ENCODE results near the gene KCNH8.
"Not testable (repeated sequence)": the region's sequence is repeated elsewhere in the genome, so short reads cannot be mapped to it uniquely, and the experiment has no call there.

Gene KCNH8

GRCh38 chr3:19147905-19148767 lies at the start of gene KCNH8:
Gene KCNH8, plus strand, starts transcription at chr3:19148510. Its CDS starts 210 bp downstream, at chr3:19148720.
- no peak for DNase-seq

- DNase-seq = not testable (repeated sequence)
Observed at GRCh38 chr3:19102654-19103290, 45.5 kb upstream of the KCNH8 start.

GRCh38 chr3:19103510-19103909 lies 44.8 kb upstream of the KCNH8 start:
- DNase-seq = no peak

GRCh38 chr3:19104459-19104858 lies 43.9 kb upstream of the KCNH8 start:
- DNase-seq = no peak

GRCh38 chr3:19105826-19106225 lies 42.5 kb upstream of the KCNH8 start:
- no peak for DNase-seq

- DNase-seq = no peak
Observed at GRCh38 chr3:19106307-19106706, 42.0 kb upstream of the KCNH8 start.

GRCh38 chr3:19107719-19108118 lies 40.6 kb upstream of the KCNH8 start:
- DNase-seq = no peak

- DNase-seq = no peak
Observed at GRCh38 chr3:19110335-19110895, 37.9 kb upstream of the KCNH8 start.

- no peak for DNase-seq
Observed at GRCh38 chr3:19114461-19114860, 33.8 kb upstream of the KCNH8 start.

GRCh38 chr3:19116239-19116638 lies 32.1 kb upstream of the KCNH8 start:
- DNase-seq = no peak

GRCh38 chr3:19124752-19125151 lies 23.6 kb upstream of the KCNH8 start:
- DNase-seq = no peak

GRCh38 chr3:19139863-19140262 lies 8.4 kb upstream of the KCNH8 start:
- no peak for DNase-seq

GRCh38 chr3:19146685-19147650 lies 1.3 kb upstream of the KCNH8 start:
- peak; percentile 23 for DNase-seq

- DNase-seq = no peak
Observed at GRCh38 chr3:19148768-19149091, 420 bp downstream of the KCNH8 start.

- DNase-seq = peak; percentile 36
Observed at GRCh38 chr3:19149368-19149767, 1.1 kb downstream of the KCNH8 start.

GRCh38 chr3:19151171-19151570 lies 2.9 kb downstream of the KCNH8 start:
- no peak for DNase-seq

GRCh38 chr3:19154693-19155250 lies 6.5 kb downstream of the KCNH8 start:
- no peak for DNase-seq

- no peak for DNase-seq
Observed at GRCh38 chr3:19155375-19155774, 7.1 kb downstream of the KCNH8 start.

GRCh38 chr3:19159966-19160635 lies 11.8 kb downstream of the KCNH8 start:
- DNase-seq = no peak

- DNase-seq = no peak
Observed at GRCh38 chr3:19165654-19166053, 17.3 kb downstream of the KCNH8 start.

- DNase-seq = no peak
Observed at GRCh38 chr3:19171794-19172193, 23.5 kb downstream of the KCNH8 start.

- DNase-seq = no peak
Observed at GRCh38 chr3:19173945-19174344, 25.6 kb downstream of the KCNH8 start.

Data from kidney glomerular epithelial cell (primary cell).